ENCODE results near the gene TOMM40.
"Not testable (repeated sequence)": the region's sequence is repeated elsewhere in the genome, so short reads cannot be mapped to it uniquely, and the experiment has no call there.

Gene TOMM40

GRCh38 chr19:44872661-44873060 lies 18.4 kb upstream of the TOMM40 start:
- no peak for DNase-seq

DNA sequence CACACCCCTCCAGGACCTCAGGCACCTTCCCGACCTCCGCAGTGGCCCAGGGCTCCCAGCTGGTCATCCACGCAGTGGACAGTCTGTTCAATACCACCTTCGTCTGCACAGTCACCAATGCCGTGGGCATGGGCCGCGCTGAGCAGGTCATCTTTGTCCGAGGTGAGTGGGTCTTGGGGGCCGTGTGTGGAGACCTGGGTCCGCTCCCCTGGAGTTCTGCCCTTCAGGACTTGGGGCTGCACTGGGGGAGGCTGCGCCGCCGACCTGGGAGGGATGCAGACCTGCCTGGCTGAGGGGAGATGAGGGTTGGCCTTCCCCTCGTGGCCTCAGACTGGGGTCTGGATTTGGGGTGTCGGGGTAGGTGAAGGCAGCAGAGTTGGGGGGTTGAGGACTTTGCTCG lies 16.7 kb upstream of the TOMM40 start:
- no peak for DNase-seq

GRCh38 chr19:44875666-44876451 lies 15.2 kb upstream of the TOMM40 start:
- no peak for DNase-seq

DNA sequence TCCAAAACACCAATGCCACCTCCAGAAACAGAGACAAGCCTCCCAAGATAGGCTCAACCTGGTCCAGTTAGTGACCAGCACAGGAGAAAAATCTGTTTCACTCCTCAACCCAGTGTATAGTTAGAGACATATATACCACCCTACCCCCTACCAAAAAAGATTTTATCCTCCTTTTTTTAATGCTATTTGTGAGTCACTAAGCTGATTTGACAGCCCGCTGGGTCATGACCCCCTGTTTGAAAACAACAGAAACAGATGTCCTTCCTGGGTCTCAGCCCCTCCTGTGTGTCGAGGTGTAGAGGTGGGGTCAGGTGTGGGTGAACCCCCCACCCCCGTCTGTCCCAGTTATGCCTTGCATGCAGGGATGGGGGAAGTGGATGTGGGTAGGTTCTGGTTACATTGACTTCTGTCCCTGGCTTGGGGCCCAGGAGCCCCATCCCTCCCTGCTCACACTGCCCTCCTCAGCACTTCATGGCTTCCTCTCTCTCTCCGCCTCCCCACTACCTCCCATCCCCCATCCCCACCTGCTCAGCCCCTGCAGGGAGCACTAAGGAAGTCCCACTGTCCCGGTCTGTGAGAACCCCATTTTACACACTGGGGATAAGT lies 14.0 kb upstream of the TOMM40 start:
- DNase-seq = no peak

DNA sequence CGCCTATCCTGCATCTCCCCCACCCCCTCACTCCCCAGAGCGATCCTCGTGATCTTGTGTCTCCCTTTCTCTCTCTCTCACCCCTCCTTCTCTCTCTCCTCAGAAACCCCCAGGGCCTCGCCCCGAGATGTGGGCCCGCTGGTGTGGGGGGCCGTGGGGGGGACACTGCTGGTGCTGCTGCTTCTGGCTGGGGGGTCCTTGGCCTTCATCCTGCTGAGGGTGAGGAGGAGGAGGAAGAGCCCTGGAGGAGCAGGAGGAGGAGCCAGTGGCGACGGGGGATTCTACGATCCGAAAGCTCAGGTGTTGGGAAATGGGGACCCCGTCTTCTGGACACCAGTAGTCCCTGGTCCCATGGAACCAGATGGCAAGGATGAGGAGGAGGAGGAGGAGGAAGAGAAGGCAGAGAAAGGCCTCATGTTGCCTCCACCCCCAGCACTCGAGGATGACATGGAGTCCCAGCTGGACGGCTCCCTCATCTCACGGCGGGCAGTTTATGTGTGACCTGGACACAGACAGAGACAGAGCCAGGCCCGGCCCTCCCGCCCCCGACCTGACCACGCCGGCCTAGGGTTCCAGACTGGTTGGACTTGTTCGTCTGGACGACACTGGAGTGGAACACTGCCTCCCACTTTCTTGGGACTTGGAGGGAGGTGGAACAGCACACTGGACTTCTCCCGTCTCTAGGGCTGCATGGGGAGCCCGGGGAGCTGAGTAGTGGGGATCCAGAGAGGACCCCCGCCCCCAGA lies 12.8 kb upstream of the TOMM40 start:
- no peak for DNase-seq

DNA sequence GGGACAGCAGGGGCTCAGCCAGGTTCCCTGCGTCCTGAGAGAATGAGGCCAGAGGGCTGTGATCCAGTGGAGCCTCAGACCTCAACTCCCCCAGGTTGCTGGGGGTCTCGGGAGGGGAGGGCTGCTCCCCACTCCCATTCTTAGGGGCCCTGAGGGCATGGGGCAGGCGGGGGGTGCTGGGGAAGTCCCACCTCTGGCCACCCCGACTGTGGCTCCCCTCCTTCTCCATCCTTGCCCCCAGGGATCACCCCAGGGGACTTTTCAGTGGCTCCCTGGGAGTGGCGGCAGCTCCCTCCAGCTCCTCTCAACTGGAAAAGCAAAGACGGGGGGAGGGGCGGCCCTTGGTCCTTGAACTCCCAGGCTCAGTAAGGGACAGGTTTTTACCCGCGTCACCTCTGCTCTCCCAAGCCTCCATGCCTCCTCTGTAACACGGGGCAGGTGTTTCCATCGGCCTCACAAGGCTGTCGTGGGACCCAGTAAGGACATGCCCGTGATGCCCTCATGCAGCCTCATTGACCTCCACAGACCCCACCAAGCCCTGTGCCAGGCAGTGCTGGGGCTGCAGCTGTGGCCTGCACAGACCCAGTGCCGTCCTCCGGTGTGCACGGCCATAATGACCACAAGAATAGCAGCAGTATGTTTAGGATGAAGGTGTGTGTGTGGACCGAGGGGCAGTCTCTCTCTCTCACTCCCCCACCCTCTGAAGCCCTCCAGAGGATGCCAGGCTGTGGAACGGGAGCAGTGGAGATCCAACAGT lies 11.6 kb upstream of the TOMM40 start:
- no peak for DNase-seq

DNA sequence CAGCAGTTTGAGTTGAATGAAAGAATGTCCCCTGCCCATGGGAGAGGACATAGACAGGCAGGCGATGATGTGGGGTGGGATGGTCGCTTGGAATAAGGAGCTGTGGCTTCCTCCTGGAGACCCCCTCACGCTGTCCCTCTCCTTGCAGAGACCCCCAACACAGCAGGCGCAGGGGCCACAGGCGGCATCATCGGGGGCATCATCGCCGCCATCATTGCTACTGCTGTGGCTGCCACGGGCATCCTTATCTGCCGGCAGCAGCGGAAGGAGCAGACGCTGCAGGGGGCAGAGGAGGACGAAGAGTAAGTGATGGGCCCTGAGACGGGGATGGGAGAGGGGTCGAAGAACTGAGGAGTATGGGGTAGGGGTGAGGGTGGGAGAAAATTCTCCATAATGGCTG lies 9.0 kb upstream of the TOMM40 start:
- no peak for DNase-seq

GRCh38 chr19:44882619-44883397 lies 8.2 kb upstream of the TOMM40 start:
- DNase-seq = not testable (repeated sequence)

DNA sequence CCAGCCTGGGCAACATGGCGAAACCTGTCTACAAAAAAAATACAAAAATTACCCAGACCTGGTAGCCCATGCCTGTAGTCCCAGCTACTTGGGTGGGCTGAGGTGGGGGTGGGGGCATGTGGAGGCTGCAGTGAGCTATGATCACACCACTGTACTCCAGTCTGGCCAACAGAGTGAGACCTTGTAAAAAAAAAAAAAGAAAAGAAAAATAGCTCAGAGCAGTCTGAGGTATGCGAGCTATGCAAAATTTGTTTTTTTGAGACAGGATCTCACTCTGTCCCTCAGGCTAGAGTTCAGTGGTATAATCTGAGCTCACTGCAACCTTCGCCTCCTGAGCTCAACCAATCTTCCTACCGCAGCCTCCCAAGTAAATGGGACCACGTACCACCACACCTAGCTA lies 7.1 kb upstream of the TOMM40 start:
- DNase-seq = no peak

- no peak for DNase-seq
Measured at GRCh38 chr19:44884566-44884965, 6.5 kb upstream of the TOMM40 start.

- no peak for DNase-seq
Measured at GRCh38 chr19:44886141-44886540, 4.9 kb upstream of the TOMM40 start.

DNA sequence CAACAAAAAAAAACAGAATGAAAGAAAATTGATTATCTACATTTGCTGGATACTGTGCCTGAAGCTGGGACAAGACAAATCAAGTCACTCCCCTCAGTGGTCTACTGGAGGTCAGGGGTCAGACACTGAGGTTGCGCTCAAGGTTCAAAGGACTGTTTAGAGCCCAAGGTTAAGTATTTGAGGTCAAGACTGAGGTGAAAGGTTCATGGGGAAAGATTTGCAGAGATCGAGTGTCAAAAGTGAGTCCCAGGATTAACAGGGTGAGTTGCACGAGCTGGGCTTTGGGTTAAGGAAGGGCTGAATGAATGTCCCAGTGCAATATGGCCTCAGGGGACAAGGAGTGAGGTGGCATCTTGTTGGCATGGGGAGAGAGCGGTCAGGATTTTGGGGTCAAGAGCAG lies 3.4 kb upstream of the TOMM40 start:
- DNase-seq = no peak

GRCh38 chr19:44888335-44888734 lies 2.7 kb upstream of the TOMM40 start:
- not testable (repeated sequence) for DNase-seq

- DNase-seq = no peak
Measured at GRCh38 chr19:44889830-44890365, 1.2 kb upstream of the TOMM40 start.

DNA sequence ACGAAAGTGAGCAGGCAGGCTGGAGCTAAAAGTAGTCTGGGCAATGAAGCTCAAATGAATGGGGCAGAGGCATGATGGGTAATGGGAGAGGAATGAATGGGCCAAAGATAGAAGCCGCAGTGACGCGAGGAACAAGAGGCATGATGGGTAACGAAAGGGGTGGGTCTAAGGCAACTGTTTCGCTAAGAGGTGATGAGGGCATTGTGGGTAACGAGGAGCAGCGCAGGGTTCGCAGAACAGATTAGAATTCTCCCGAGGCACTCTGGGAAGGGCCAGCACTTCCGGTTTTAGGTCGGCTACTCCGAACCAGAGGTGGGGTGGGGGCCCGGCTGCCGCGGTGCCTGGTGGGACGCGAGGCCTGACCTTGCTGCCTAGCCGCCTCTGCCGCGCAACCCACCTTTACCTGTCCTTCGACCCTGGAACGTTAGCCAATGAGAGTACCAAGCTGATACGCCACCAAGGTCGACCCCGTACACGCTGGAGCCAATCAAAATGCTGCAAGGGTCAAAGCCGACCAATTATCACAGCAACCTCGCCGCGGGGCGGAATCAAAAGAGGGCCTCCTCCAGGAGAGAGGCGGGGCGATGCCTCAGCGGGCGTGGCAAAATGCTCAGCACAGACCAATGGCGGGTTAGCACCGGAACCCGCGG lies 563 bp upstream of the TOMM40 start:
- DNase-seq = peak; percentile 100

- DNase-seq = no peak
Measured at GRCh38 chr19:44892932-44893331, 1.9 kb downstream of the TOMM40 start.

DNA sequence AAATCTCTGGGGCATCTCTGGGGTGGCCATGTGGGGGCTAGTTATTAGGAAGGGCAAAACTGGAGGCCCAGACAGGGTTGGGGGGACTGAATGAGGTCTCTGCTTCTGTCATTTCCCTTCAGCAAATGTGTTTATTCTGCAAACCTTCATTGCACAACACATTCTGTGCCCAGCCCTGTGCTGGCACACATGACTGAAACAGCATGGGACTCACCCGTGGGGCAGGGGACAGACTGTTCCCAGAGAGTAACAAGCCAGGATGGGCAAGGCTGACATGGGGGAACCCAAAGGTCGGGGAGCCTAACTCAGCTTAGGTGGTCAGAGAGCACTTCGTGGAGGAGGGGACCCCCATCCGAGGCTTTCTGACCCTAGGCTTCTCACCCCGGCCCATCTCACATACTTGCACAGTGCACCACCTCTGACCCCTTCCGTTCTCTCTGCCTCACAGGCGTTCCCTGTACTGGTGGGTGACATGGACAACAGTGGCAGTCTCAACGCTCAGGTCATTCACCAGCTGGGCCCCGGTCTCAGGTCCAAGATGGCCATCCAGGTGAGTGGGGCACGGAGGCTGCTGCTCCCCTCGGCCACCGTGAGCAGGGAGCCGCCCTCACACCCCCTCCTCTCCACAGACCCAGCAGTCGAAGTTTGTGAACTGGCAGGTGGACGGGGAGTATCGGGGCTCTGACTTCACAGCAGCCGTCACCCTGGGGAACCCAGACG lies 2.4 kb downstream of the TOMM40 start:
- no peak for DNase-seq

- no peak for DNase-seq
Measured at GRCh38 chr19:44894052-44894400, 3.0 kb downstream of the TOMM40 start.

GRCh38 chr19:44894946-44895345 lies 3.9 kb downstream of the TOMM40 start:
- DNase-seq = no peak

GRCh38 chr19:44897835-44898234 lies 6.8 kb downstream of the TOMM40 start:
- no peak for DNase-seq
